GM12892 (cell line): ENCODE measurements around the gene FAM98B.

ENCODE experiments used
- POLR2AphosphoS5 ChIP-seq: IDR thresholded peaks from 2 replicates; pipeline ENCODE4 v1.6.1; 2011; ENCODE audit warnings: low read depth, low read length, control low read depth
- TAF1 ChIP-seq: IDR thresholded peaks from 2 replicates; pipeline ENCODE4 v1.6.1; 2011; ENCODE audit warnings: low read depth, mild to moderate bottlenecking, control low read depth, low read length, borderline replicate concordance

GRCh38 chr15:38454696-38455090, 766 bp downstream of the FAM98B start:
- TF ChIP-seq TAF1 (no peak), POLR2AphosphoS5 (no peak)
